Activated CD8-positive, alpha-beta T cell treated with anti-CD3 and anti-CD28 coated beads for 36 hours (primary cell): ENCODE data around the gene PROSER3. TPM values are rescaled to one million over a fixed set of nuclear protein-coding genes. Genes with fewer than 3 reads are reported as not detected.
A peak's percentile ranks its signal among the peaks of the same experiment; 100 is the strongest.
"Not testable (repeated sequence)": the region's sequence is repeated elsewhere in the genome, so short reads cannot be mapped to it uniquely, and the experiment has no call there.

Source experiments
- ATAC-seq: fragments of 200-7000 bp; cut with Tn5 transposase; one replicate; pipeline ENCODE4 v1.10.0; 2021; ENCODE audit warnings: mild to moderate bottlenecking, moderate library complexity
- CTCF ChIA-PET: fragments of 350-600 bp; sonication (Branson Sonifier 250); formaldehyde crosslinking; loops from one replicate; lab custom pipeline; 2021; ENCODE audit warnings: antibody characterized with exemption; lab: Charles Lee
- POLR2A ChIA-PET: fragments of 350-600 bp; sonication (Branson Sonifier 250); formaldehyde crosslinking; loops from one replicate; lab custom pipeline; 2021; ENCODE audit warnings: antibody characterized with exemption; lab: Charles Lee
- DNase-seq: peaks from one replicate; pipeline ENCODE4 v3.0.0-alpha.2; 2020
- H3K27ac Mint-ChIP-seq: one replicate; pipeline ENCODE4 v1.8.0; 2021; ENCODE audit warnings: mild to moderate bottlenecking, mixed read lengths
- H3K27me3 Mint-ChIP-seq: one replicate; pipeline ENCODE4 v1.8.0; 2021; ENCODE audit warnings: mixed read lengths
- H3K36me3 Mint-ChIP-seq: one replicate; pipeline ENCODE4 v1.8.0; 2021; ENCODE audit warnings: low read depth, mixed read lengths
- H3K4me1 Mint-ChIP-seq: one replicate; pipeline ENCODE4 v1.8.0; 2021; ENCODE audit warnings: low read depth, mixed read lengths
- H3K4me3 Mint-ChIP-seq: one replicate; pipeline ENCODE4 v1.8.0; 2021; ENCODE audit warnings: mild to moderate bottlenecking, moderate library complexity, mixed read lengths
- H3K9me3 Mint-ChIP-seq: one replicate; pipeline ENCODE4 v1.8.0; 2021; ENCODE audit warnings: mixed read lengths
- intact Hi-C: fragments of 100-400 bp; cut with micrococcal nuclease; formaldehyde crosslinking; loops from one replicate; pipeline ENCODE4 v1.10.0; 2022
- total RNA-seq, 2 experiments: library from RNA; stranded (reverse); gene quantifications; one replicate each; pipeline ENCODE4 v1.2.3, GENCODE V29; 2021
- TF ChIP-seq, protein P1 (sequence below): fragments of 200-600 bp; IDR thresholded peaks from one replicate; pipeline ENCODE4 v1.8.0; 2022; ENCODE audit warnings: antibody characterized with exemption, mild to moderate bottlenecking

PROSER3 gene
- total RNA-seq, 2 experiments from 2014 or later: 40.7 to 41.1 TPM

DNA sequence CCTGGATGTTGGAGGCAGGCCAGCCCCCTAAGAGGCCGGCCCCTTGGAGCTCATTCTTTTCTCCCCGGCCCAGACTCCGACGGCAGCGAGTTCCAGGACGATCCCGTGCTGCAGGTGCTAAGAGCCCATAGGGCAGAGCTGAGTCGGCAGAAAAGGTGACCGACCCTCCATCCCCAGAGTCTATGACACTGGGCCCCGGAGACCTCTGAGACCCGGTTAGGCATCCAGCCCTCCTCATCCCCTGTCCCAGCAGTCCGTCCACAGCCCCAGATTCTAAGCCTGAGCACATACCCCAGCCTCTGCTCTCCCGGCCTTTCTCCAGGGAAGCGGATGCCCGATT, 10.1 kb downstream of the PROSER3 start:
- peaks cover 12% of the 10 kb centered on the region for H3K36me3 Mint-ChIP-seq
- H3K9me3 Mint-ChIP-seq: no peaks in the 10 kb centered on the region
- intact Hi-C loops: no loop called here
- TF ChIP-seq, protein P1, sequence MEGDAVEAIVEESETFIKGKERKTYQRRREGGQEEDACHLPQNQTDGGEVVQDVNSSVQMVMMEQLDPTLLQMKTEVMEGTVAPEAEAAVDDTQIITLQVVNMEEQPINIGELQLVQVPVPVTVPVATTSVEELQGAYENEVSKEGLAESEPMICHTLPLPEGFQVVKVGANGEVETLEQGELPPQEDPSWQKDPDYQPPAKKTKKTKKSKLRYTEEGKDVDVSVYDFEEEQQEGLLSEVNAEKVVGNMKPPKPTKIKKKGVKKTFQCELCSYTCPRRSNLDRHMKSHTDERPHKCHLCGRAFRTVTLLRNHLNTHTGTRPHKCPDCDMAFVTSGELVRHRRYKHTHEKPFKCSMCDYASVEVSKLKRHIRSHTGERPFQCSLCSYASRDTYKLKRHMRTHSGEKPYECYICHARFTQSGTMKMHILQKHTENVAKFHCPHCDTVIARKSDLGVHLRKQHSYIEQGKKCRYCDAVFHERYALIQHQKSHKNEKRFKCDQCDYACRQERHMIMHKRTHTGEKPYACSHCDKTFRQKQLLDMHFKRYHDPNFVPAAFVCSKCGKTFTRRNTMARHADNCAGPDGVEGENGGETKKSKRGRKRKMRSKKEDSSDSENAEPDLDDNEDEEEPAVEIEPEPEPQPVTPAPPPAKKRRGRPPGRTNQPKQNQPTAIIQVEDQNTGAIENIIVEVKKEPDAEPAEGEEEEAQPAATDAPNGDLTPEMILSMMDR: no peak
- DNase-seq: no peak
- POLR2A ChIA-PET: interaction anchor here (0.8 to 1.1 kb wide), 2 partner anchors 45 to 78 kb away, joined by 3 to 4 read pairs; no protein-coding TSS in a partner anchor
- no peak for ATAC-seq
- no peak overlapping the region for H3K27ac Mint-ChIP-seq
- H3K4me3 Mint-ChIP-seq: no peak overlapping the region
- CTCF ChIA-PET: no interaction called here
- H3K27me3 Mint-ChIP-seq: no peaks in the 10 kb centered on the region
- no peaks in the 10 kb centered on the region for H3K4me1 Mint-ChIP-seq

DNA sequence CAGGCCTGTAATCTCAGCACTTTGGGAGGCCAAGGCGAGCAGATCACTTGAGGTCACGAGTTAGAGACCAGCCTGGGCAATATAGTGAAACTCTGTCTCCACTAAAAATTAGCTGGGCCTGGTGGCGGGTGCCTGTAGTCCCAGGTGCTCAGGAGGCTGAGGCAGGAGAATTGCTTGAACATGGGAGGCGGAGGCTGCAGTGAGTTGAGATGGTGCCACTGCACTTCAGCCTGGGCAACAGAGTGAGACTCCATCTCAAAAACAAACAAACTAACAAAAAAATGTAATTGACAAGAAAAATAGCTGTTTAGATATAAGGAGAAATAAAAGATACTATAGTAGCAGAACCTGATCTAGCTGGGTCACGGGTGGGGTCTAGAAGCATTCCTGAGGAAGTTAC, 14.4 kb downstream of the PROSER3 start:
- H3K36me3 Mint-ChIP-seq, intact Hi-C loops, H3K9me3 Mint-ChIP-seq, DNase-seq, H3K4me3 Mint-ChIP-seq, H3K4me1 Mint-ChIP-seq, H3K27me3 Mint-ChIP-seq, ATAC-seq, H3K27ac Mint-ChIP-seq: not testable (repeated sequence)
- POLR2A ChIA-PET: interaction anchor here (0.5 to 1.2 kb wide), 8 partner anchors 10 to 1555 kb away, joined by 3 to 4 read pairs (median 3); partner anchors contain the start of genes PSENEN and U2AF1L4
- CTCF ChIA-PET: interaction anchor here (1.0 kb wide), 1 partner anchor 159 kb away, joined by 3 read pairs; no protein-coding TSS in a partner anchor

DNA sequence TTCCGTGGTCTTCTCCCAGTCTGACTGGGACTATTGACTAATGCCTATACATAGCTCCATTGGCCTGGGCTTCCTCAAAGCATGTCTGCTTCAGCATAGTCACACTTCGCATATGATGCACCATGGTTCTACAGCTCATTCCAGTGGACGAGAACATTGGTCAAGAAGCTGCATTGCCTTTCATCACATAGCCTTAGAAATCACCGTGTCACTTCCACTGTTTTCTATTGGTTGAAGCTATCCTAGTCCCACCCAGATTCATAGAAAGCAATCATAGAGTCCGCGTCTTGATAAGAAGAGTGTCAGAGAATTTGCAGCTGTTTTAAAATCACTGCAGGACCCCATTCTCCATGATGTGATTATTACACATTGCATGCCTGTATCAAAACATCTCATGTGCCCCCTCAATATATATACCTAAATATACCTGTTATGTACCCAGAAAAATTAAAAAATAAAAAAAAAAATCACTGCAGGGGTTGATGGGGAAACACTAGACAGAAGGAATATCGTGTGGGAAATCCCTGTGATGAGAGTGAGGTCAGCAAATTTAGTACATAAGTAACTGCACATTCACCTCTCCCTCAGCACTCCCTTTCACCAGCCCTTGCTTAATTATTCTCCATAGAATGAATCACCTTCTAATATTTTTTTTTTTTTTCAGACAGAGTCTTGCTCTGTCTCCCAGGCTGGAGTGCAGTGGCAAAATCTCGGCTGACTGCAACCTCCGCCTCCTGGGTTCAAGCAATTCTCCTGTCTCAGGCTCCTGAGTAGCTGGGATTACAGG, 15.2 kb downstream of the PROSER3 start:
- DNase-seq (no peak), ATAC-seq (no peak)
- Mint-ChIP-seq H3K9me3 (no peaks in the 10 kb centered on the region), H3K4me1 (peaks cover 10% of the 10 kb centered on the region), H3K4me3 (no peak overlapping the region), H3K27ac (no peak overlapping the region), H3K27me3 (no peaks in the 10 kb centered on the region), H3K36me3 (peaks cover 7% of the 10 kb centered on the region)
- intact Hi-C loops: no loop called here
- ChIA-PET CTCF (interaction anchor here (1.0 kb wide), 1 partner anchor 158 kb away, joined by 3 read pairs; no protein-coding TSS in a partner anchor), POLR2A (interaction anchor here (0.5 to 1.2 kb wide), 7 partner anchors 11 to 1556 kb away, joined by 3 to 5 read pairs (median 3); partner anchors contain the start of genes PSENEN and U2AF1L4)
- TF ChIP-seq, protein P1: no peak

DNA sequence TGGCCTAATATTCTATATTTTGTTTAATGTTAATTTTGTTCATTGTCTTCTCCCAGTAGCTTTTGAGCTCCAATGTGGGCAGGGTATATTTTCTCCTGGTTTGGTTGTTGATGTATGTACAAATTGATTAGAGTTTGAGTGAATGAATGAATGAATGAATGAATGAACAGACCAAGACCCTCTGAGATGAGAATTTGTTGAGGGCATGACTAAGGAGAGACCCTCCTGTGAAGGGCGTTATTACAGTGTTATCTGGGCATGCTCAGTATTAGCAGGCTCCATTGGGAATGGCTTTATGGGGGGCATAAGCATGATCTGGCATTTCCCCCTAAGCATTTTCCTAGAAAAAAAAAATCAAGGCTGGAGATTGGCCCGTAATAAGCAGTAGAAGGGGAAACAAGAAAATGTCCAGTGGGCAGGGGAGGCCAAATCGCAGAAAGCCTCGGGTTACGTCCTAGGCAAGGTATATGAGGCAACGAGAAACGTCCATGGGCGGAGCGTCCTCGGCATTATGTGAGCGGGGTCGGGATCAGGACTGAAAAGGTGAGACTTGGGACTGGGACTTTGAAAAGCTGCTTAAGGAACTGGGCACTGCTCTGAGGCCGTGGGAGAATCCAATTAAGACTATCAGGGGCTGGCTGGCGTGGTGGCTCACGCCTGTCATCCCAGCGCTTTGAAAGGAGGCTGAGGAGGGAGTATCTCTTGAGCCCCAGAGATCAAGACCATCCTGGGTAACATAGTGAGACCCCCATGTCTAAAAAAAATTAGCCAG, 16.5 kb downstream of the PROSER3 start:
- ChIA-PET POLR2A (interaction anchor here (1.2 kb wide), 1 partner anchor 15 kb away, joined by 5 read pairs; no protein-coding TSS in a partner anchor), CTCF (no interaction called here)
- intact Hi-C loops: no loop called here
- H3K36me3 Mint-ChIP-seq: peaks cover 1% of the 10 kb centered on the region
- H3K4me1 Mint-ChIP-seq: peaks cover 10% of the 10 kb centered on the region
- no peak overlapping the region for H3K27ac Mint-ChIP-seq
- H3K9me3 Mint-ChIP-seq: no peaks in the 10 kb centered on the region
- DNase-seq: no peak
- ATAC-seq: no peak
- peak overlapping the region; percentile 72 for H3K4me3 Mint-ChIP-seq
- TF ChIP-seq, protein P1: no peak
- H3K27me3 Mint-ChIP-seq: no peaks in the 10 kb centered on the region

DNA sequence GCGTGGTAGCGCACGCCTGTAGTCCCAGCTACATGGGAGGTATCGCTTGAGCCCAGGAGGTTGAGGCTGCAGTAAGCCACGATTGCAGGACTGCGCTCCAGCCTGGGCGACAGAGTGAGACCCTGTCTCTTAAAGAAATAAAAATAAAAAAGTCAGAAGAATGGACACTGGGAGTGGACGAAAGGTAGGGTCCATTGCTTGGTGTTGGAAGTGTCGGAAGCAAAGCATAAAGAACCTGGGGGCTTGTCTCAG, 17.0 kb downstream of the PROSER3 start:
- intact Hi-C loops: no loop called here
- Mint-ChIP-seq H3K27me3 (no peaks in the 10 kb centered on the region), H3K4me3 (peak overlapping the region; percentile 72), H3K4me1 (peaks cover 10% of the 10 kb centered on the region), H3K9me3 (no peaks in the 10 kb centered on the region), H3K27ac (no peak overlapping the region), H3K36me3 (peaks cover 1% of the 10 kb centered on the region)
- POLR2A ChIA-PET: no interaction called here
- ATAC-seq (no peak), DNase-seq (no peak)
- TF ChIP-seq, protein P1: no peak
- CTCF ChIA-PET: no interaction called here
